NCI-H82 treated with DMSO at 0.1 percent for 48 hours (cell line): ENCODE data around the gene LRRC61.
"Not testable (repeated sequence)": the region's sequence is repeated elsewhere in the genome, so short reads cannot be mapped to it uniquely, and the experiment has no call there.

Experiments used
- DNase-seq: peaks from one replicate; lab custom pipeline; 2025; ENCODE audit not compliant: unreplicated experiment; lab: John Stamatoyannopoulos, UW

LRRC61 gene

DNA sequence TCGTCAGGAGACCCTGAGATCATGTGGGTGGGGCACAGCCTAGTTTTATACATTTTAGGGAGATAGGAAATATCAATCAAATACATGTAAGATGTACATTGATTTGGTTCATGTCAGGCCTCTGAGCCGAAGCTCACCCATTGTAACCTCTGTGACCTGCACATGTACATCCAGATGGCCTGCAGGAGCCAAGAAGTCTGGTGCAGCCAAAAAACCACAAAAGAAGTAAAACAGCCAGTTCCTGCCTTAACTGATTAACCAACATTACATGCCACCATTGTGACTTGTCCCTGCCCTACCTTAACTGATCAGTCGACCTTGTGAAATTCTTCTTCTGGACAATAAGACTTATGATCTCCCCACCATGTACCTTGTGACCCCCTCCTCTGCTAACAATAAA is 16.0 kb upstream of the LRRC61 start:
- no peak for DNase-seq

DNA sequence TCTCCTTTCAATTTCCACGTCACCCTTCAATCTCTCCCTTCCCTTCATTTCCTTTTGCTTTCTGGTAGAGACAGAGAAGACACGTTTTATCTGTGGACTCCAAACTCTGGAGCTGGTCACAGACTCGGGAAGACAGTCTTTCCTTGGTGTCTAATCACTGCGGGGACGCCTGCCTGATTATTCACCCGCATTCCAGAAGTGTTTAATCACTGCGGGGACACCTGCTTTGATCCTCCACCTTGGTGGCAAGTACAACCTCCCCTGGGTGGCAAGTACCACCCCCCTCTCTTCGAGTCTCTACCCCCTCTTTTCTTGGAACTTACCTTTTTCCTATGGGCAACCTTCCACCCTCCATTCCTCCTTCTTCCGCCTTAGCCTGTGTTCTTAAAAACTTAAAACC is 15.3 kb upstream of the LRRC61 start:
- DNase-seq, result no peak

DNA sequence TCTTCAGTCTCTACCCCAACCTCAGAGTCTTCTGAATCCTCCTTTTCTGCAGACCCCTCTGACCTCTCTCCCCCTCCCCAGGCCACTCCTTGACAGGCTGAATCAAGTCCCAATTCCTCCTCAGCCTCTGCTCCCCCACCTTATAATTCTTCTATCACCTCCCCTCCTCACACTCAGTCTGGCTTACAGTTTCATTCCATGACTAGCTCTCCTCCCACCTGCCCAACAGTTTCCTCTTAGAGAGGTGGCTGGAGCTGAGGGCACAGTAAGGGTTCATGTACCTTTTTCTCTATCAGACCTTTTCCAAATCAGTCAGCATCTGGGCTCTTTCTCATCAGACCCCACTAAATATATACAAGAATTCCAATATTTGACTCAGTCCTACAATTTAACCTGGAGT is 14.6 kb upstream of the LRRC61 start:
- DNase-seq, result no peak

DNA sequence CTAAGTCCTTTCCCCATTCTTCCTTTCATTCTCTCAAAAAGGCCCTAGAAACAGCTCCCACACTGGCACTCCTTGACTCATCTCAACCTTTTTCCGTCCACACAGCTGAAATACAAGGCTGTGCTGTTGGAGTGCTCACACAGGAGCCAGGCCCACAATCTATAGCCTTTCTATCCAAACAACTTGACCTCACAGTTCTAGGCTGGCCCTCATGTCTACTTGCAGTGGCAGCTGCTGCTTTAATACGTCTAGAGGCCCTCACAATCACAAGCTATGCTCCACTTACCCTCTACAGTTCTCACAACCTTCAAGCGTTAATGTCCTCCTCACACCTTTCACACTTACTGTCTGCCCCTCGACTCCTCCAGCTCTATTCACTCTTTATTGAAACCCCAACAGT is 12.0 kb upstream of the LRRC61 start:
- DNase-seq, result no peak

DNA sequence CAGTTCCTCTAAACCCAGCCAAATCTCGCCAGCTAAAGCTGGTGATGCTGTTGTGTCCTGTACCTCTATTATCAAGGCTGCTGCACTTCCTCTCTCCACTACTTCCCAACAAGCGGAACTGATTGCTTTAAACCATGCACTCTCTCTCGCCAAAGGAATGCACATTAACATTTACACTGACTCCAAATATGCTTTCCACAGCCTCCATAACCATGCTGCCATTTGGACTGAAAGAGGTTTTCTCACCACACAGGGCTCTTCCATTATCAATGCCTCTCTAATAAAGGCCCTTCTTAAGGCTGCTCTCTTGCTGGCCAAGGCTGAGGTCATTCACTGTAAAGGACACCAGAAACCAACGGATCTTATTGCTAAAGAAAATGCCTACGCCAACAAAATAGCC is 11.4 kb upstream of the LRRC61 start:
- DNase-seq, result no peak

DNA sequence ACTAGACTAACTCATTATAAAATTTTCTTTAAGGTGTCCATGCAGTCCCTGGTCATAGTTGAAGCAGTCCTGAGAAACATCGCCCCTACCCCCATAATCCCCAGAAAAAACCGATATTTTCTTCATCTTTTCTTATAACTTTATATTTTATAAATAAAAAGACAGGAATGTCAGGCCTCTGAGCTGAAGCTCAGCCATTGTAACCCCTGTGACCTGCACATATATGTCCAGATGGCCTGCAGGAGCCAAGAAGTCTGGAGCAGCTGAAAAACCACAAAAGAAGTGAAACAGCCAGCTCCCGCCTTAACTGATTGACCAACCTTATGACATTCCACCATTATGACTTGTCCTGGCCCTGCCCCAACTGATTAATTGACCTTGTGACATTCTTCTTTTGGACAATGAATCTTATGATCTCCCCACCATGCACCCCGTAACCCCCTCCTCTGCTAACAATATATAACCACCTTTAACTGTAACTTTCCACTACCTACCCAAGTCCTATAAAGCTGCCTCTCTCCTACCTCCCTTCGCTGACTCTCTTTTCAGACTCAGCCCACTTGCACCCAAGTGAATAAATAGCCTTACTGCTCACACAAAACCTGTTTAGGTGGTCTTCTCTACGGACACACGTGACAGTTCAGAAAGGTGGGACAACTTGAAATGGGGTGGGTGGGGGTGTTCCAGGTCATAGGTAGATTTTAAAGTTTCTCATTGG is 10.3 kb upstream of the LRRC61 start:
- not testable (repeated sequence) for DNase-seq

DNA sequence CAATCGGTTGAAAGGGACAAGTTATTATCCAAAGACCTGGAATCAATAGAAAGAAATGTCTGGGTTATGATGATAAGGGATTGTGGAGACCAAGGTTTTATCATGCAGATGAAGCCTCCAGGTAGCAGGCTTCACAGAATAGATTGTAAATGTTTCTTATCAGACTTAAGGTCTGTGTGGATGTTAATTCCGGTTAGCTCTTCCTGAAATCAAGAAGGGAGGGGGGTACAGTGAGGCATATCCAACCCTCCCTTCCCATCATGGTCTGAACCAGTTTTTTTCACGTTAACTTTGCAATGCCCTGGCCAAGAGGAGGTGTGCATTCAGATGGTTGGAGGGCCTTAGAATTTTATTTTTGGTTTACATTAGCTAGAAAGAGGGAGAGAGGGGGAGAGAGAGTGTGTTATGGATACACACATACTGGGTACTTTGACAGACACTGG is 9.8 kb upstream of the LRRC61 start:
- DNase-seq, result no peak

DNA sequence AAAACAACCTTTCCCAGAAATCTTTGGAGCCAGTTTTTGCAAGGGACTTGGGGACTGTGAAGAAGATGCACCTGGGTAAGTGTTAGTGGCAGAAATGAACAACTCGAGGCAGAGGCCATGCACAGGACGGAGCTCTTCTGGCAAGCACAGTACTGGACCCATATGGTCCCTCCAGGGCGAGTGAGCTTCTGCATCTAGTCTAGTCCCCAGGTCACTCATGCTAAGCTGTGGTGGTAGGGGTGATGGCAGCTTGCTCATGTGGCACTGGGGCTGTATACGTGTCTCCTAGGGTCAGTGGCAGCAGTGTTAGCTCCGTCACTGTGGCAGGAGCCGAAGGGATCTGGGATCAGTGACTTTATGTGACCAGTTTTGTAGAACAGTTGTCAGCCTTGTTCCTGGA is 9.3 kb upstream of the LRRC61 start:
- no peak for DNase-seq

DNA sequence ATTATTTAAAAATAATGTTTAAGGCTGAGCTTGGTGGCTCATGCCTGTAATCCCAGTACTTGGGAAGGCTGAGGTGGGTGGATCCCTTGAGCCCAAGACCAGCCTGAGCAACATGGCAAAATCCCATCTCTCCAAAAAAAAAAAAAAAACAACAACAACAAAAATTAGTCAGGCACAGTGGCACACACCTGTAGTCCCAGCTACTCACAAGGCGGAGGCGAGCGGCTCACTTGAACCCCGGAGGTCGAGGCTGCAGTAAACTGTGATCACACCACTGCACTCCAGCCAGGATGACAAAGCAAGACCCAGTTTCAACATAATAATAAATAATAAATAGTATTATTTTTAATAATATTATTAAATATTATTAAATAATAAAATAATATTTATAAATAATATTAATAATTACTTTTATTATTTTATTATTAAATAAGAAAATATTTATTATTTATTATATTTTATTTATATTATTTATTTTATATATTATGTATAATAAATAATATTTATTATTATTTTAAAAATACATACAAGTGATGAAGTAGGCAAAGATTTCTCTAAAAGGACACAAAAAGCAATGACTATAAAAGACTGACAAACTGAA is 8.4 kb upstream of the LRRC61 start:
- DNase-seq, result no peak

DNA sequence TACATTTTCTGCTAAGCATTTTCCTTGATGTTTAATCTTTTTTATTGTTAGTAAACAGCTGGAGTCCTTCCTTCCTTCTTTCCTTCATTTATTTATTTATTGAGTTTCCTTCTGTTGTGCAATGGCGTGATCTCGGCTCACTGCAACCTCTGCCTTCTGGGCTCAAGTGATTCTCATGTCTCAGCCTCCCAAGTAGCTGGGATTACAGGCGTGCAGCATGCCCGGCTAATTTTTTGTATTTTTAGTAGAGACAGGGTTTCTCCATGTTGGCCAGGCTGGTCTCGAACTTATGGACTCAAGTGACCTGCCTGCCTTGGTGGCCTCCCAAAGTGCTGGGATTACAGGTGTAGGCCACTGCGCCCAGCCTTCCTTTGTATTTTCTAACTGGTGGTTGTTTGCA is 6.2 kb upstream of the LRRC61 start:
- DNase-seq, result not testable (repeated sequence)

DNA sequence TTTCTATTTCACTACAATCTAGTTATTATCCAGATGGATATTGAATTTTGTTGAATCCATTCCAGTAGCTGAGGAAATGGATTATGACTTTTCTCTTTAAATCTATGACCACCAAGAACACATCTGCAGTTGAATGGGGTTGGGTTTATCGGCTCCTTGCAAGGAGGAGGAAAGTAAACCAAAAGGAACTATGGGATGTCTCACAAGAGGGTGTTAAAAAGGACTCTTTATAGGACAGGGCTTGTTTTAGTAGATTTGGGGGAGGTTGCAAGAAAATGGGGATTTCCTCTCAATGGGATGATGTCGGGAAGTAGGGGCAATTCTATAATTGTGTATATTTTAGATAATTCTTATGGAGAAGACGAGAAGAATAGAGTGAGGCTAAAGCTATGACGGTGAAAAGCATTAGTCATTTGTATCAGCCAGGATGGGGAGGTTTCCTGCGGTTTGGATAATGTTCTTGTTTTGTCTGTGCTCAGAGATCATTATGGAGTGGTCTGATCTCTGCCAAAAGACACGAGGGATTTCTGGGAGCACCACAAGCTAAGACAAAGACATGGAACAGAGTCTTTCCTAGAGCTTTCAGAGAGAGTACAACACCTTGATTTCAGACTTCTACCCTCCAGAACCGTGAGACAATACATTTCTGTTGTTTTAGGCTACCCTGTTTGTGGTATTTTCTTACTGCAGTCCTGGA is 5.3 kb upstream of the LRRC61 start:
- DNase-seq, result no peak

DNA sequence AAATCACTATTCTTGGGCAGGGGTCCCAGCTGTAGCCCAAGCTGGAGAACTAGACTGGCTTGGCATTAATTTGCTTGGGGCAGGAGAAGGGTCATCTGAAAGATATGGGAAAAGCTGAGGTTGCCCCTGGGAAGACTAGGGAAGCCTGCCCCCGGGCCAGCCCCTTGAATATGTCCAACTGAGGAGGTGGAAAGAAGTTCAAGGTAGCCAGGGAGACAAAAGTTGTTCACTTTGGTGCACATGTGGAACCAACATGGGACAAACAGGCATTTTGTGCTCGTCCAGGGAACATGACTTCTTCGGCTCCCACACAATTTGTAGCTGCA is 1.4 kb upstream of the LRRC61 start:
- no peak for DNase-seq

DNA sequence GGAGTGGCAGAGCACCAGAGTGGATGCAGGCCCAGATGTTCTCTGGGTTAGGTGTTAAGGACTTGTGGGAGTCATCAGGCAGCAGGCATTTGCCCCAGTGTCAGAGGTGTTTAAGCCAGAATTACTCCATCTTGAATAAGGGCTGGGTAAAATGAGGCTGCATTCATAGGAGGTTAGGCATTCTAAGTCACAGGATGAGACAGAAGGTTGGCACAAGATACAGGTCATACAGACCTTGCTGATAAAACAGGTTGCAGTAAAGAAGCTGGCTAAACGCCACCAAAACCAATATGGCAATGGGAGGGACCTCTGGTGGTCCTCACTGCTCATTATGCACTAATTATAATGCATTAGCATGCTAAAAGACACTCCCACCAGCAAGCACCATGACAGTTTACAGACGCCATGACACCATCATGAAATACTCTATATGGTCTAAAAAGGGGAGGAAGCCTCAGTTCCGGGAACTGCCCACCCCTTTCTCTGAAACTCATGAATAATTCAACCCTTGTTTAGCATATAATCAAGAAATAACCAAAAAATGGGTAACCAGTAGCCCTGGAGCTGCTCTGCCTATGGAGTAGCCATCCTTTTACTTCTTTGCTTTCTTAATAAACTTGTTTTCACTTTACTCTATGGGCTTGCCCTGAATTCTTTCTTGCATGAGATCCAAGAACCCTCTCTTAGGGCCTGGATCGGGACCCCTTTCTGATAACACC is 882 bp upstream of the LRRC61 start:
- DNase-seq, result no peak

DNA sequence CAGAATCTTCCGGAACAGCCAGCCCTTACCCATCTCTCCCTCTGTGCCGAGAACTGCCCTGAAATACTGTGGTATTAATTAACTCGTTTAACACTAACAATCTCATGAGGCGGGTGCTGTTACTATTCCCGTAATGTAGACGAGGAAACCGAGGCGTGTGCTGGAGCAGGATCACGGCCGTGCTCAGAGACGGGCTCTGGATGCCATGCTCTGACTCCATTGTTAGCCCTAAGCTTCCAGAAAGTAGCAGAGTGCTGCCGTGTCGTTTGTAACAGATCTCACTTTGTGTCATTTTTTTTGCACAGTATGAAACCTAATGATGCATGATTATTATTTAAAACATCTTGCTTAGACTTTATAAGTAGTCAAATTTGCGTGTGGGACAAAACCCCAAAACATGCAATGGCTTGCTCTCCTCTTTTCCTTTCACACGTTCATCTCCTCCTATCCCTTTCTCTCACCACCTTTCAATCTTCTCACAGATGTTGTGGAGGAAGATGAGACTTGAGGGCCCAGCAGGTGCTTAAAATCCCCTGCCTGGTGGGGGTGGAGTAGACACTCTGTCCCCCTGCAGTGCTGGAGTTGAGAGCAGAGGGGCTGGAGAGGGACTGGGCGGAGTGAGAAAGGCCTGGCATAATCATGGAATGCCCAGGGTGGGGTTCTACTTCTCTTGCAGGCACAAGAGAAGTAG is 672 bp downstream of the LRRC61 start:
- peak; percentile 3 for DNase-seq

DNA sequence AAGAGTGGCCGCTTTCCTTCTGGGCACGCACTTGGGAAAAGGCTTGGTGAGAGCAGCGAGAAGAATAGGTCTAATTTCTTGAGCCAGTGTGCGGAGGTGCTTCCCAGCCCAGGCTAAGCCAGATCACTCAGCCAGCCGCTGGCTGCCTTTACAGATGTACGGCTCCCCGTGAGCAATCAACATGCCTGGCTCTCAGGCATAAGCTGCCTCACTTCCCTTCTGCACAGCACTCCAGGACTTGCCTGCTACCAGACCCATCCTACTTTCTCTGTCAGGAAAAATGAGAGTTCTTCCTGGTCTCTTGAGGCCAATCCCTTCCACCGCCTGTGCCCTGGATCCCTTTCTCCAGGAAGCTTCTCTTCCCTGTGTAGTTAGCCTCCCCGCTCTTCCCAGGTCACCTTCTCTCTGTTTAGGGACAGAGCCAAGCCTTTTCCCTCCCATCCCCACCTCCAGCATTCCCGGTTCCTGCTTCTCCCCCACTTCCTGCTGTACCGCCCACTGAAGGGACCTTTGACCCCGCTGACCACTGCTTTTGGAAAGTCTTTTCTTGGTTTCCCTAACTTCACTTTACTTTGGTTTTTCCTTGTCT is 1.3 kb downstream of the LRRC61 start:
- DNase-seq, result no peak

DNA sequence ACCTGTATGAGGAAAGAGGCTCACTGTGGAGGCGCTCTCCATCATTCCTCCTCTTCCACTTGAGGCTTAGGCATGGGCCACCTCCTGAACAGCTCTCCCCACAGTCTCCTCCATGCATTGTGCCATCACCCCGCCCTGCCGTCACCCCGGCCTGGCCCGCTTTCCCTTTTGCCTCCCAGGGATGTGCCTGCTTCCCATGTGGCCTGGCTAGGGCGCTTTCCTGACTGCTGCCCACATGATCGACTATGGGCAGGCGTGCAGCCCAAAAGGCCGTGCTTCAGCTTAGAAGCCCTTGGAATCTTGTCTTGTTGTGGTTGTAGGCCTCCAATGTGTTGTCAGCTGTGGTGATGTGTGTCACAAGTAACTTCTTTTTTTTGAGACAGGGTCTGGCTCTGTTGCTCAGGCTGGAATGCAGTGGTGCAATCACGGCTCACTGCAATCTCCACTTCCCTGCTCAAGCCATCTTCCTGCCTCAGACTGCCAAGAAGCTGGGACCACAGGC is 2.0 kb downstream of the LRRC61 start:
- DNase-seq, result no peak

DNA sequence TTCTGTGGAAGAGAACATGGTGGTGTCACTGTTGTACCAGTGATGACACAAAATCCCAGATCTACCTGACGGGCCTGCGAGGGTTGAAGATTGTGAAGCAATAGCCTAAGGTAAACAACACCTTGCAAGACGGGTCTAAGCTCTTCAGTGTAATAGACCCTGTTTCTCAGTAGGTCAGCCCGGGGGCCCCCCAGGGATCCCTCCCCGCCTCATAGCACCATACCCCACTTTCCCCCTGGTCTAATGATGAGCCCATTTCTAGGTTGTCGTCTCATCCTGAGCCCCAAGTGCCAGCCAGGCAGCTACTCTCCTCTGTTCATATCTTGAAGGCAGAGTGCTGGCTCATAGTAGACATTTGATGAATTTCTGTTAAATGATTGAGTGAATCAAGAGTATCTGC is 2.7 kb downstream of the LRRC61 start:
- no peak for DNase-seq

DNA sequence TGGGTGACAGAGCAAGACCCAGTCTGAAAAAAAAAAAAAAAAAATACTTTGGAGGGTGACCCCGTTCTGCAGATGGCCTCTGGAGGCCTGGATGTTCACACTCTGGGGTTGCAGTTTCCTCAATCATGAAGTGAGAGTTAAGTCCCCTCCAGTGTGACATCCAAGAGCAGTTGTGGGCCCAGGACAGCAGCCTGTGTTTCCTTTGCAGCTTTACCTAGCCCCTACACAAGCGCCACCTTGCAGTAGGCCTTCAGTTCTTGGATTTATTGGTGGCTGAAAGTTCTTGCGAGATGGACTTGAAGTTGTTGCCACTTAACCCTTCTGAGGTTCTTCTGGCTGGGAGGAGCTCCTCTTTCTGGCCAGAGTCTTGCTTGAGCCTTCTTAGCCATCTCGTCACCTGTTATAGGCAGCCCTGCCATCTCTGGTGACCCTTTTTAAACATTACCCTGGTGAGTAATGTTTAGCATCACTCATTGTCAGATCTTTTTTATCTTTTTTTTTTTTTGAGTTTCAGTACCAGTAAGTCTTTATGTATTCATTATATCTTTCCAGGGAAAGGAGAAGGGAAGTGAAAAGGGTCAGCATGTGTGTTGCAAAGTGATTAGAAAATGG is 3.6 kb downstream of the LRRC61 start:
- DNase-seq, result no peak

DNA sequence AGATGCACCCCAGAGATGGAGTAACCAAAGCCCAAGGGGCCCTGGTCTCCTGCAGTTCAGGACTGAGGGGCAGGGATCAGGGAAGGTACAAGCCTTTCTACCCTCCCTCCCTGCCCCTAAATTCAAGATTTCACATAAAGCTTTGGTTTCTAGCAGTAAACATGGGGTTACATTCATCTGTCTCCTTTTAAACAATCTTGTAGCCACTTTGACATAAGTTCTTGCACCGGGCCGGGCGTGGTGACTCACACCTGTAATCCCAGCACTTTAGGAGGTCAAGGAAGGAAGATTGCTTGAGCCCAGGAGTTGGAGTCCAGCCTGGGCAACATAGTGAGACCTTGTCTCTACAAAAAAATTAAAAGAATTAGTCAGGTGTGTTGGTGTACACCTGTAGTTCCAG is 4.2 kb downstream of the LRRC61 start:
- no peak for DNase-seq
